ENCODE measurements around the gene RNF25. TPM values are rescaled to one million over a fixed set of nuclear protein-coding genes. Genes with fewer than 3 reads are reported as not detected.
"Not testable (repeated sequence)": the region's sequence is repeated elsewhere in the genome, so short reads cannot be mapped to it uniquely, and the experiment has no call there.

RNF25 gene
- total RNA-seq, 2 donors from 2014 or later = 13.6 to 15.0 TPM

GRCh38 chr2:218691234-218691633 lies 19.4 kb upstream of the RNF25 start:
- intact Hi-C loops (cut with DNase I) = no loop called here
- peak in 1 of 2 donors; percentile 36 for ATAC-seq
- DNase-seq = no peak

- ATAC-seq (peak; percentile 88 to 93), DNase-seq (peak; percentile 40)
- intact Hi-C loops (cut with DNase I) = not testable (repeated sequence)
Observed at GRCh38 chr2:218687400-218688060, 15.7 kb upstream of the RNF25 start.

GRCh38 chr2:218680061-218680460 lies 8.3 kb upstream of the RNF25 start:
- DNase-seq = no peak
- intact Hi-C loops (cut with DNase I) = no loop called here
- ATAC-seq = no peak

- no peak for DNase-seq
- intact Hi-C loops (cut with DNase I) = no loop called here
- peak in 1 of 2 donors; percentile 52 for ATAC-seq
Observed at GRCh38 chr2:218679119-218679518, 7.3 kb upstream of the RNF25 start.

- DNase-seq (no peak), ATAC-seq (no peak)
- intact Hi-C loops (cut with DNase I) = no loop called here
Observed at GRCh38 chr2:218671097-218671653, 627 bp downstream of the RNF25 start.

GRCh38 chr2:218664653-218665052 lies 7.1 kb downstream of the RNF25 start:
- intact Hi-C loops (cut with DNase I) = no loop called here
- no peak for ATAC-seq
- no peak for DNase-seq

- DNase-seq (no peak), ATAC-seq (no peak)
- intact Hi-C loops (cut with DNase I) = no loop called here
Observed at GRCh38 chr2:218663901-218664300, 7.9 kb downstream of the RNF25 start.

GRCh38 chr2:218662827-218663226 lies 9.0 kb downstream of the RNF25 start:
- DNase-seq = no peak
- intact Hi-C loops (cut with DNase I) = no loop called here
- no peak for ATAC-seq

- DNase-seq = no peak
- no peak for ATAC-seq
- intact Hi-C loops (cut with DNase I) = no loop called here
Observed at GRCh38 chr2:218662377-218662776, 9.4 kb downstream of the RNF25 start.

GRCh38 chr2:218659988-218660358 lies 11.8 kb downstream of the RNF25 start:
- intact Hi-C loops (cut with DNase I) = no loop called here
- no peak for DNase-seq
- ATAC-seq = no peak

- ATAC-seq = peak; percentile 96 to 97
- intact Hi-C loops (cut with DNase I) = no loop called here
- peak; percentile 95 for DNase-seq
Observed at GRCh38 chr2:218659258-218659987, 12.4 kb downstream of the RNF25 start, which contains the start of the genes BCS1L and ZNF142. Gene BCS1L (plus strand): TSS chr2:218659683. CDS start chr2:218660988, 1,305 bp downstream. Gene ZNF142 (minus strand): TSS chr2:218659623. CDS start chr2:218656429, 3,194 bp downstream.

GRCh38 chr2:218658671-218659257 lies 13.0 kb downstream of the RNF25 start:
- intact Hi-C loops (cut with DNase I) = no loop called here
- ATAC-seq (peak in 1 of 2 donors; percentile 23), DNase-seq (no peak)

- peak in 1 of 2 donors; percentile 46 for ATAC-seq
- DNase-seq = no peak
- intact Hi-C loops (cut with DNase I) = no loop called here
Observed at GRCh38 chr2:218655751-218656150, 16.1 kb downstream of the RNF25 start.

GRCh38 chr2:218648787-218649100 lies 23.1 kb downstream of the RNF25 start:
- ATAC-seq = peak in 1 of 2 donors; percentile 6
- intact Hi-C loops (cut with DNase I) = loop anchor here in 1 of 2 donors (10.0 kb wide), 1 partner anchor 64 kb away; no protein-coding TSS in a partner anchor
- DNase-seq = no peak

GRCh38 chr2:218648088-218648786 lies 23.6 kb downstream of the RNF25 start:
- peak; percentile 70 to 72 for ATAC-seq
- intact Hi-C loops (cut with DNase I) = loop anchor here in 1 of 2 donors (10.0 kb wide), 1 partner anchor 63 kb away; no protein-coding TSS in a partner anchor
- peak; percentile 51 for DNase-seq

- no peak for DNase-seq
- ATAC-seq = no peak
- intact Hi-C loops (cut with DNase I) = loop anchor here in 1 of 2 donors (10.0 kb wide), 1 partner anchor 60 kb away; no protein-coding TSS in a partner anchor
Observed at GRCh38 chr2:218645126-218645525, 26.7 kb downstream of the RNF25 start.

GRCh38 chr2:218644721-218645120 lies 27.1 kb downstream of the RNF25 start:
- ATAC-seq (no peak), DNase-seq (no peak)
- intact Hi-C loops (cut with DNase I) = loop anchor here in 1 of 2 donors (10.0 kb wide), 1 partner anchor 60 kb away; no protein-coding TSS in a partner anchor

- ATAC-seq (no peak), DNase-seq (no peak)
- intact Hi-C loops (cut with DNase I) = loop anchor here in 1 of 2 donors (10.0 kb wide), 1 partner anchor 59 kb away; no protein-coding TSS in a partner anchor
Observed at GRCh38 chr2:218643751-218644310, 28.0 kb downstream of the RNF25 start.

GRCh38 chr2:218642786-218643185 lies 29.0 kb downstream of the RNF25 start:
- ATAC-seq (no peak), DNase-seq (no peak)
- intact Hi-C loops (cut with DNase I) = loop anchor here in 1 of 2 donors (10.0 kb wide), 1 partner anchor 58 kb away; no protein-coding TSS in a partner anchor

Measured in left cardiac atrium (tissue), 4 donors.